Measurements from ENCODE around the gene SF3B2. TPM values are rescaled to one million over a fixed set of nuclear protein-coding genes. Genes with fewer than 3 reads are reported as not detected.

Gene SF3B2
- total and polyA plus RNA-seq, 2 experiments from 2014 or later, result 120 to 155 TPM

- Histone ChIP-seq H3K4me1 (ENCODE audit: insufficient read depth) (no peaks in the 10 kb centered on the region), H3K9me2 (replicated peaks; ENCODE audit: insufficient read depth) (no peaks in the 10 kb centered on the region), H3K36me3 (replicated peaks; ENCODE audit: insufficient read depth, low read depth) (peaks cover 10% of the 10 kb centered on the region), H3K79me2 (peaks cover 48% of the 10 kb centered on the region), H4K20me1 (ENCODE audit: insufficient read depth, poor library complexity, severe bottlenecking) (no peaks in the 10 kb centered on the region), H3K27ac (no peak overlapping the region), H3K4me2 (no peak overlapping the region), H3K9me3 (ENCODE audit: low read depth) (no peaks in the 10 kb centered on the region), H3K4me3 (no peak overlapping the region), H3K27me3 (no peaks in the 10 kb centered on the region), H2AFZ (no peak overlapping the region)
- 83% methylated on average over 8 of the region's 8 CpGs for WGBS (ENCODE audit: low lambda C conversion rate, missing lambda C conversion rate)
- TF ChIP-seq EZH2 (IDR thresholded peaks at IDR 0.05; ENCODE audit: borderline replicate concordance) (no peak), CTCF (IDR thresholded peaks at IDR 0.05; ENCODE audit: poor library complexity) (no peak), EZH2phosphoT487 (IDR thresholded peaks at IDR 0.05; ENCODE audit: low read depth, severe bottlenecking, unreplicated experiment) (no peak)
- DNase-seq (ENCODE audit: low spot score), result no peak
These were observed 8.0 kb downstream of the SF3B2 start for GRCh38 chr11:66059966-66060680.

GRCh38 chr11:66061268-66061667 lies 9.1 kb downstream of the SF3B2 start:
- H3K4me2 ChIP-seq, result no peak overlapping the region
- peaks cover 11% of the 10 kb centered on the region for H3K36me3 ChIP-seq (replicated peaks; ENCODE audit: insufficient read depth, low read depth)
- H3K79me2 ChIP-seq, result peaks cover 43% of the 10 kb centered on the region
- no peaks in the 10 kb centered on the region for H4K20me1 ChIP-seq (ENCODE audit: insufficient read depth, poor library complexity, severe bottlenecking)
- no peaks in the 10 kb centered on the region for H3K4me1 ChIP-seq (ENCODE audit: insufficient read depth)
- no peak overlapping the region for H3K27ac ChIP-seq
- WGBS (ENCODE audit: low lambda C conversion rate, missing lambda C conversion rate), result 92% methylated on average over 6 of the region's 6 CpGs
- no peak overlapping the region for H3K4me3 ChIP-seq
- TF ChIP-seq EZH2 (IDR thresholded peaks at IDR 0.05; ENCODE audit: borderline replicate concordance), result no peak
- TF ChIP-seq EZH2phosphoT487 (IDR thresholded peaks at IDR 0.05; ENCODE audit: low read depth, severe bottlenecking, unreplicated experiment), result no peak
- TF ChIP-seq CTCF (IDR thresholded peaks at IDR 0.05; ENCODE audit: poor library complexity), result no peak
- DNase-seq (ENCODE audit: low spot score), result no peak
- no peak overlapping the region for H2AFZ ChIP-seq
- H3K9me2 ChIP-seq (replicated peaks; ENCODE audit: insufficient read depth), result no peaks in the 10 kb centered on the region
- no peaks in the 10 kb centered on the region for H3K9me3 ChIP-seq (ENCODE audit: low read depth)
- H3K27me3 ChIP-seq, result no peaks in the 10 kb centered on the region

- Histone ChIP-seq H4K20me1 (ENCODE audit: insufficient read depth, poor library complexity, severe bottlenecking) (no peaks in the 10 kb centered on the region), H3K36me3 (replicated peaks; ENCODE audit: insufficient read depth, low read depth) (peaks cover 10% of the 10 kb centered on the region), H3K27me3 (no peaks in the 10 kb centered on the region), H3K9me3 (ENCODE audit: low read depth) (no peaks in the 10 kb centered on the region), H3K9me2 (replicated peaks; ENCODE audit: insufficient read depth) (no peaks in the 10 kb centered on the region), H3K4me1 (ENCODE audit: insufficient read depth) (no peaks in the 10 kb centered on the region), H3K4me2 (no peak overlapping the region), H2AFZ (no peak overlapping the region), H3K79me2 (peaks cover 34% of the 10 kb centered on the region), H3K27ac (no peak overlapping the region), H3K4me3 (no peak overlapping the region)
- no peak for TF ChIP-seq EZH2phosphoT487 (IDR thresholded peaks at IDR 0.05; ENCODE audit: low read depth, severe bottlenecking, unreplicated experiment)
- no peak for TF ChIP-seq EZH2 (IDR thresholded peaks at IDR 0.05; ENCODE audit: borderline replicate concordance)
- no peak for TF ChIP-seq CTCF (IDR thresholded peaks at IDR 0.05; ENCODE audit: poor library complexity)
- no peak for DNase-seq (ENCODE audit: low spot score)
- 92% methylated on average over 2 of the region's 2 CpGs for WGBS (ENCODE audit: low lambda C conversion rate, missing lambda C conversion rate)
These were observed 10.2 kb downstream of the SF3B2 start for GRCh38 chr11:66062408-66062807.
